ENCODE results near the gene DAGLB. TPM values are rescaled to one million over a fixed set of nuclear protein-coding genes. Genes with fewer than 3 reads are reported as not detected.

Gene DAGLB
- 10 to 100 TPM in 1 of 2 experiments, 1 to 10 TPM in 1; 9.8 to 15.2 TPM for total RNA-seq

GRCh38 chr7:6447581-6448199, at the start of gene DAGLB:
DAGLB (minus strand) TSS chr7:6447954; CDS start chr7:6447842, 112 bp downstream.
- H3K4me1 Mint-ChIP-seq, result peaks cover 37% of the 10 kb centered on the region
- peak within 1 kb of the TSS; percentile 94 for H3K4me3 Mint-ChIP-seq
- H3K9me3 Mint-ChIP-seq (ENCODE audit: low read depth), result no peaks in the 10 kb centered on the region
- intact Hi-C loops (cut with DNase I, micrococcal nuclease), result loop anchor here in 1 of 2 experiments (1.0 kb wide), 2 partner anchors 11 to 130 kb away; partner anchors contain the start of gene ZDHHC4
- peaks cover 21% of the 10 kb centered on the region for H3K36me3 Mint-ChIP-seq (ENCODE audit: low read depth)
- peak within 1 kb of the TSS; percentile 89 for H3K27ac Mint-ChIP-seq
- DNase-seq, result peak; percentile 98
- no peaks in the 10 kb centered on the region for H3K27me3 Mint-ChIP-seq
- CTCF ChIA-PET, result interaction anchor here (1.0 kb wide), 1 partner anchor 10 kb away, joined by 10 read pairs; no protein-coding TSS in a partner anchor
- POLR2A ChIA-PET, result interaction anchor here (0.6 to 0.7 kb wide), 2 partner anchors 11 to 27 kb away, joined by 4 to 5 read pairs; no protein-coding TSS in a partner anchor
- ATAC-seq, result peak; percentile 87

GRCh38 chr7:6497637-6497905, 49.8 kb upstream of the DAGLB start:
- DNase-seq (no peak), ATAC-seq (no peak)
- no peaks in the 10 kb centered on the region for H3K27me3 Mint-ChIP-seq
- ChIA-PET POLR2A (no interaction called here), CTCF (interaction anchor here (1.1 kb wide), 1 partner anchor 30 kb away, joined by 3 read pairs; no protein-coding TSS in a partner anchor)
- intact Hi-C loops (cut with DNase I, micrococcal nuclease), result no loop called here
- H3K4me1 Mint-ChIP-seq, result no peaks in the 10 kb centered on the region
- H3K9me3 Mint-ChIP-seq (ENCODE audit: low read depth), result no peaks in the 10 kb centered on the region
- no peak overlapping the region for H3K4me3 Mint-ChIP-seq
- no peaks in the 10 kb centered on the region for H3K36me3 Mint-ChIP-seq (ENCODE audit: low read depth)
- H3K27ac Mint-ChIP-seq, result no peak overlapping the region

DNA sequence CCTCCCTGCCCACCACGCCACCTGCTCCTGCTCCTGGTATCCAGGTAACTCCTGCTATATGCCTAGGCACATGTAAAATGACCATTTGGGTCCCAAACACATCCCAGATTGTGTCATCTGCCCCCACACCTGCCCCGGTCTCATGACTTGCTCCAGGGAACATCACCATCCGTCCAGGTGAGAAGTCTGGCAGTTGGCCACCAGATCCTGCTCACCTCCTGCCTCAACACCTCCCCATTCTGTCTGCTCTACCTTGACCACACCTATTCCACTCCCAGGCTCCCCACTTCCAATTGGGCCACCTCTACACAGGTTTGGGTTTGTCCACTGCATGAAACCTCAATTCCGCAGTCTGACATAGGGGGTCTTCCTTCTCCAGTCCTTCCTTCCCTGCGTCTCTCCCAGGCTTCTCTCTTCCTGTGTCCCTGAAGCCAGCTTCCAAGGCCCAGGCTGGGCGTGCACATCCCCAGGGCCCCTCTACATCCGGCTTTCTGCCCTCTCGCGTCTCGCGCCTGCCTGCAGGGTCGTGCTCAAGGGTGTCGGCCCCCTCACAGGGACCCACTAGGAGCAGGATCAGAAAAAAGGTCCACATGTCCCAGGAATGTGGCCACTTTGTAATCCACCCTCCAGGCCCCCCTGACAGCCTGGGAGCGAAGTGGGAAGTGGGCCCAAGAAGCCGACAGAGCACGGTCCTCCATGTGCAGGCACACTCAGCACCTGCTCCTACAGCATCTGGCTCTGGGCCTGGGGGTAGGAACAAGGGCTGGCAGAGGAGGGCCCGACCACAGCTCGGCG, 49.3 kb upstream of the DAGLB start:
- Mint-ChIP-seq H3K4me3 (no peak overlapping the region), H3K27me3 (no peaks in the 10 kb centered on the region), H3K9me3 (ENCODE audit: low read depth) (no peaks in the 10 kb centered on the region), H3K36me3 (ENCODE audit: low read depth) (no peaks in the 10 kb centered on the region), H3K27ac (no peak overlapping the region), H3K4me1 (no peaks in the 10 kb centered on the region)
- DNase-seq (no peak), ATAC-seq (no peak)
- ChIA-PET CTCF (interaction anchor here (0.7 to 1.1 kb wide), 2 partner anchors 23 to 30 kb away, joined by 3 to 4 read pairs; no protein-coding TSS in a partner anchor), POLR2A (no interaction called here)
- intact Hi-C loops (cut with DNase I, micrococcal nuclease), result no loop called here

DNA sequence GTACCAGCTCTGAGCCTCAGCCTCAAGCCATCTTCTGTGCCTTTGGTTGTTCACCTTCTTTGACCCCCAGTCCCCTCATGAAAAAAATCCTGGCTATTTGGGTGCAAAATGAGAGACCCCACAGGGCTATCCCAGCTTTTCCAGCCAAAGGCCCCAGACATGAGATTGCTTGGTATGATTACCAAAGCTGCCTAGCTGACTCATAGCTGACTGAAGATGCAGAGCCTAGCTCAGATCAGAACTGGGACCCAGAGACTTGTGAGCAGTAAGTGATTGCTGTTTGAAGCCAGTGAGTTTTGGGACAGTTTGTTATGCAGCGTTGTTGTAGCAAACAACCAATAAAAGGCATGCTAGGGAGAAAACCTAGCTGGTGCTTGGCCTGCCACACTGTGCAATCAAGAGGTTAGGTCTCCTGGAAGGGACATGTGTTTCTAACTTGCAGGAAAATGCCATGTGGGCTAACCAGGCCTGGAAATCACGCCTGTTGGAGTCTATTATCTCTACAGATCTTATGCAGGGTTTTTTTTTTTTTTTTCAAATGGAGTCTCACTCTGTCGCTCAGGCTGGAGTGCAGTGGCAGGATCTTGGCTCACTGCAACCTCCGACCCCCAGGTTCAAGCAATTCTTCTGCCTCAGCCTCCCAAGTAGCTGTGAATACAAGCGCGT, 48.0 kb upstream of the DAGLB start:
- ChIA-PET CTCF (no interaction called here), POLR2A (no interaction called here)
- intact Hi-C loops (cut with DNase I, micrococcal nuclease), result no loop called here
- Mint-ChIP-seq H3K27me3 (no peaks in the 10 kb centered on the region), H3K4me1 (no peaks in the 10 kb centered on the region), H3K4me3 (no peak overlapping the region), H3K36me3 (ENCODE audit: low read depth) (no peaks in the 10 kb centered on the region), H3K9me3 (ENCODE audit: low read depth) (no peaks in the 10 kb centered on the region), H3K27ac (no peak overlapping the region)
- ATAC-seq, result peak; percentile 53
- no peak for DNase-seq

DNA sequence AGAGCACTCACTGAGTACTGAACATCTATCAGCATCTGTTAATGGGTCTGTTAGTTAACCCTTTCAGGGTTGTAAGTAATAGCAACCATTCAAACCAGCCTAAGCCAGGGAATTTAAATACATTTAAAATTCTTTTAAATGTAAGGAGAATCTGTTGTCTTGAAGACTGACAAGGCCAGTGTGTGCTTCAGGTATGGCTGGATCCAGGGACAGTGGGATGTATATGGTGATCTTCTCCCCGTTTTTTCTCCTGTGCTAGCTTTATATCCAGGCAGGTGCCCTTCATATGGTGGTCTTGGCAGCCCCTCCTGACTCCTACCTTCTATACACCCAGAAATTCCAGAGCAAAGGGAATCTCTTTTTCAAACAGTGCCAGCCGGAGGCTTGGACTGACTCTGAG, 46.6 kb upstream of the DAGLB start:
- Mint-ChIP-seq H3K27me3 (no peaks in the 10 kb centered on the region), H3K4me3 (no peak overlapping the region), H3K27ac (no peak overlapping the region), H3K9me3 (ENCODE audit: low read depth) (no peaks in the 10 kb centered on the region), H3K4me1 (no peaks in the 10 kb centered on the region), H3K36me3 (ENCODE audit: low read depth) (no peaks in the 10 kb centered on the region)
- intact Hi-C loops (cut with DNase I, micrococcal nuclease), result no loop called here
- DNase-seq, result no peak
- CTCF ChIA-PET, result no interaction called here
- POLR2A ChIA-PET, result no interaction called here
- ATAC-seq, result no peak

DNA sequence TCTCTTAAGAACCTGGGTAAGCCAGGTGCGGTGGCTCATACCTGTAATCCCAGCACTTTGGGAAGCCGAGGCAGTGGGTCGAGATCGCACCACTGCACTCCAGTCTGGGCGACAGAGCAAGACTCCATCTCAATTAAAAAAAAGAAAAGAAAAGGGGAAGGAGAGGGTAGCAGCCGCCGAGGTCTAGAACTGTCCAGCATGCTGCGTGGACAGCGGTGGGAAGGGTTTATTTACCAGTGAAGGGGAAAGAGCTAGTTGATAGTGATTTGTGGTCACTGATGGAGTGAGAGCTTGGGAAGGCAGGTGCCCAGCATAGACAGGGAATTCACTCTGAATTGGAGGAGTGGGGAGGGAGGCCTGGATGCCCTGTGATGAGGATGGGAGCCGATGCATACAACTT, 43.4 kb upstream of the DAGLB start:
- no peaks in the 10 kb centered on the region for H3K36me3 Mint-ChIP-seq (ENCODE audit: low read depth)
- intact Hi-C loops (cut with DNase I, micrococcal nuclease), result no loop called here
- CTCF ChIA-PET, result interaction anchor here (0.7 kb wide), 1 partner anchor 24 kb away, joined by 3 read pairs; no protein-coding TSS in a partner anchor
- POLR2A ChIA-PET, result no interaction called here
- H3K4me1 Mint-ChIP-seq, result no peaks in the 10 kb centered on the region
- no peak overlapping the region for H3K27ac Mint-ChIP-seq
- ATAC-seq, result no peak
- no peaks in the 10 kb centered on the region for H3K9me3 Mint-ChIP-seq (ENCODE audit: low read depth)
- no peak for DNase-seq
- H3K4me3 Mint-ChIP-seq, result no peak overlapping the region
- H3K27me3 Mint-ChIP-seq, result no peaks in the 10 kb centered on the region

DNA sequence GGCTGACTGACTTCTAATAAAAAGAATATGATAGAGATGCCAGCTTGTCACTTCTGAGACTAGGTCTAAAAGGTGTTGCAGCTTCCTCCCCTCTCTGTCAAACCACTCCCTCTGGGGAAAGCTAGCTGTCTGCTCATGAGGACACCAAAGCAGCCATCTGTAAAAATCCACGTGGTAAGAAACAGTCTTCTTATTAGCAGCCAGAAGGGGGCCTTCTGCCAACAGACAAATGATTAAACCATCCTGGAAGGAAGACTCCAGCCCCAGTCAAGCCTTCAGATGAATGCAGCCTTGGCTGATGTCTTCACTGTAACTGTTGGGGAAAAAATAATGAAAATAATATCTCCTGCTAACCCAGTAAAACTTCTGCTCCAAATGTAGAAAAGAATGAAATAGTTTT, 41.9 kb upstream of the DAGLB start:
- no peaks in the 10 kb centered on the region for H3K36me3 Mint-ChIP-seq (ENCODE audit: low read depth)
- peaks cover 3% of the 10 kb centered on the region for H3K4me1 Mint-ChIP-seq
- DNase-seq (no peak), ATAC-seq (no peak)
- no peaks in the 10 kb centered on the region for H3K9me3 Mint-ChIP-seq (ENCODE audit: low read depth)
- no peaks in the 10 kb centered on the region for H3K27me3 Mint-ChIP-seq
- CTCF ChIA-PET, result interaction anchor here (0.6 kb wide), 1 partner anchor 29 kb away, joined by 4 read pairs; no protein-coding TSS in a partner anchor
- no peak overlapping the region for H3K27ac Mint-ChIP-seq
- intact Hi-C loops (cut with DNase I, micrococcal nuclease), result no loop called here
- H3K4me3 Mint-ChIP-seq, result no peak overlapping the region
- POLR2A ChIA-PET, result no interaction called here

GRCh38 chr7:6487184-6487545, 39.4 kb upstream of the DAGLB start:
- Mint-ChIP-seq H3K9me3 (ENCODE audit: low read depth) (no peaks in the 10 kb centered on the region), H3K4me1 (peaks cover 14% of the 10 kb centered on the region), H3K27ac (no peak overlapping the region), H3K4me3 (no peak overlapping the region), H3K27me3 (no peaks in the 10 kb centered on the region), H3K36me3 (ENCODE audit: low read depth) (peaks cover 8% of the 10 kb centered on the region)
- DNase-seq, result no peak
- no peak for ATAC-seq
- ChIA-PET POLR2A (no interaction called here), CTCF (interaction anchor here (0.6 kb wide), 1 partner anchor 29 kb away, joined by 3 read pairs; no protein-coding TSS in a partner anchor)
- intact Hi-C loops (cut with DNase I, micrococcal nuclease), result no loop called here

- ChIA-PET POLR2A (no interaction called here), CTCF (no interaction called here)
- no peaks in the 10 kb centered on the region for H3K27me3 Mint-ChIP-seq
- no peak for ATAC-seq
- H3K4me3 Mint-ChIP-seq, result no peak overlapping the region
- DNase-seq, result no peak
- H3K4me1 Mint-ChIP-seq, result peaks cover 18% of the 10 kb centered on the region
- H3K36me3 Mint-ChIP-seq (ENCODE audit: low read depth), result peaks cover 12% of the 10 kb centered on the region
- intact Hi-C loops (cut with DNase I, micrococcal nuclease), result no loop called here
- no peaks in the 10 kb centered on the region for H3K9me3 Mint-ChIP-seq (ENCODE audit: low read depth)
- H3K27ac Mint-ChIP-seq, result no peak overlapping the region
Observed at GRCh38 chr7:6486438-6487183, 38.9 kb upstream of the DAGLB start.

GRCh38 chr7:6482743-6483119, 35.0 kb upstream of the DAGLB start:
- DNase-seq (no peak), ATAC-seq (peak; percentile 1)
- Mint-ChIP-seq H3K4me1 (peaks cover 54% of the 10 kb centered on the region), H3K27ac (peak overlapping the region; percentile 91), H3K9me3 (ENCODE audit: low read depth) (no peaks in the 10 kb centered on the region), H3K27me3 (no peaks in the 10 kb centered on the region), H3K36me3 (ENCODE audit: low read depth) (peaks cover 24% of the 10 kb centered on the region), H3K4me3 (peak overlapping the region; percentile 95)
- ChIA-PET CTCF (no interaction called here), POLR2A (no interaction called here)
- intact Hi-C loops (cut with DNase I, micrococcal nuclease), result no loop called here

DNA sequence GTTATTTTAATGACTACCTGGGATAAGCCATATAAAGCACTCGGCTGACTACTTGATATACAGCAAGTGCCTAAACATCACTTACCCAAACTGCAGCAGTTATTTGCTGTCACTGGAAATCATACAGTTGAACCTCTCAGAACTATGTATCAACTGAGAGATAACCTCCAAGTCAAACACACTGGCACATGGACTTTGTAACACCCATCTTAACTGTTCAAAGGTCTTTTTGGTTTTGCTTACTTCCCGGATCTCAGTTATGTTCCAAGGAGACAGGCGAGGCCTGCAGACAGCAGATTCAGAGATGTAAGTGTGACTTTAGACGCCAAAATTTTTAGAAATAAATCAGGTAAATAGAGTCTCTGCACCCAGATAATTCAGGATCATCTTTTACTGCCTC, 34.6 kb upstream of the DAGLB start:
- no peaks in the 10 kb centered on the region for H3K9me3 Mint-ChIP-seq (ENCODE audit: low read depth)
- H3K27me3 Mint-ChIP-seq, result no peaks in the 10 kb centered on the region
- DNase-seq, result no peak
- no peak for ATAC-seq
- H3K4me1 Mint-ChIP-seq, result peaks cover 58% of the 10 kb centered on the region
- H3K36me3 Mint-ChIP-seq (ENCODE audit: low read depth), result peaks cover 24% of the 10 kb centered on the region
- ChIA-PET CTCF (no interaction called here), POLR2A (no interaction called here)
- peak overlapping the region; percentile 95 for H3K4me3 Mint-ChIP-seq
- intact Hi-C loops (cut with DNase I, micrococcal nuclease), result no loop called here
- H3K27ac Mint-ChIP-seq, result peak overlapping the region; percentile 3
